Aorta (tissue), 5 donors: ENCODE results near the gene MAGEF1. TPM values are rescaled to one million over a fixed set of nuclear protein-coding genes. Genes with fewer than 3 reads are reported as not detected.

Source experiments
- ATAC-seq: fragments of 200-7000 bp; cut with Tn5 transposase; one replicate; pipeline ENCODE4 v1.9.1; 2022; ENCODE audit warnings: moderate library complexity; ENCODE audit not compliant: low FRiP score
- DNase-seq, 2 donors: peaks; one replicate each; pipeline ENCODE4 v3.0.0-alpha.2; 2020
- H3K27ac ChIP-seq, 2 donors: one replicate each; pipeline ENCODE4 v1.5.1; 2013; ENCODE audit warnings: low read length in 2 of 2, mild to moderate bottlenecking in 2 of 2, moderate library complexity in 2 of 2, control low read depth in 1 of 2, inconsistent platforms in 1 of 2, low read depth in 1 of 2
- H3K27me3 ChIP-seq, 2 donors: one replicate each; pipeline ENCODE4 v1.6.1; 2013; ENCODE audit warnings: control low read depth in 1 of 2, low read length in 1 of 2, mild to moderate bottlenecking in 1 of 2, moderate library complexity in 1 of 2; ENCODE audit not compliant: insufficient read depth in 2 of 2, control insufficient read depth in 1 of 2
- H3K36me3 ChIP-seq, 2 donors: one replicate each; pipeline ENCODE4 v1.6.1; 2013; ENCODE audit warnings: control low read depth in 1 of 2, low read length in 1 of 2, mild to moderate bottlenecking in 1 of 2; ENCODE audit not compliant: insufficient read depth in 2 of 2, control insufficient read depth in 1 of 2
- H3K4me1 ChIP-seq, 2 donors: one replicate each; pipeline ENCODE4 v1.6.1; 2013; ENCODE audit warnings: low read length in 2 of 2, control low read depth in 1 of 2, mild to moderate bottlenecking in 1 of 2, moderate library complexity in 1 of 2; ENCODE audit not compliant: insufficient read depth in 2 of 2, control insufficient read depth in 1 of 2
- H3K4me3 ChIP-seq, 2 donors: one replicate each; pipeline ENCODE4 v1.5.1; 2013; ENCODE audit warnings: low read length in 2 of 2, control low read depth in 1 of 2, mild to moderate bottlenecking in 1 of 2
- H3K9me3 ChIP-seq: one replicate; pipeline ENCODE4 v1.6.1; 2013; ENCODE audit warnings: mild to moderate bottlenecking, low read length; ENCODE audit not compliant: control insufficient read depth
- WGBS, 2 donors: extraction: QIAGEN DNeasy Blood & Tissue Kit; methylation state at CpG; one replicate each; pipeline ENCODE4 v1.1.7; 2013; 5-methylcytosine and 5-hydroxymethylcytosine counted together
- intact Hi-C, 2 donors: fragments of 100-400 bp; cut with DNase I; formaldehyde crosslinking; loops; one replicate each; pipeline versions ENCODE4 v1.14.2 to v1.15.0; 2022
- polyA plus RNA-seq, 2 donors: library from polyadenylated mRNA; stranded (reverse); fragments of 200-250 nt; gene quantifications; one replicate each; pipeline ENCODE4 v1.2.3, GENCODE V29; 2013
- total RNA-seq, 2 donors: library from RNA; stranded (reverse); fragmentation: NEBNext Ultra II Directional; extraction: Animal tissue kit (Norgen Biotek cat#: 25700); gene quantifications; one replicate each; pipeline ENCODE4 v1.2.1, GENCODE V29; 2021
- donor health status: healthy with polysubstance abuse.
- donor health status: Bipolar disorder and iron deficiency.
- donor health status: DM: no; HTN: no; CAD: no.
- donor health status: DM: no; HTN: no; CAD: no.
- donor health status: DM: yes; HTN: yes; CAD: no.

The MAGEF1 gene
- total and polyA plus RNA-seq, 4 donors = 17.9 to 34.2 (median 23.2) TPM

DNA sequence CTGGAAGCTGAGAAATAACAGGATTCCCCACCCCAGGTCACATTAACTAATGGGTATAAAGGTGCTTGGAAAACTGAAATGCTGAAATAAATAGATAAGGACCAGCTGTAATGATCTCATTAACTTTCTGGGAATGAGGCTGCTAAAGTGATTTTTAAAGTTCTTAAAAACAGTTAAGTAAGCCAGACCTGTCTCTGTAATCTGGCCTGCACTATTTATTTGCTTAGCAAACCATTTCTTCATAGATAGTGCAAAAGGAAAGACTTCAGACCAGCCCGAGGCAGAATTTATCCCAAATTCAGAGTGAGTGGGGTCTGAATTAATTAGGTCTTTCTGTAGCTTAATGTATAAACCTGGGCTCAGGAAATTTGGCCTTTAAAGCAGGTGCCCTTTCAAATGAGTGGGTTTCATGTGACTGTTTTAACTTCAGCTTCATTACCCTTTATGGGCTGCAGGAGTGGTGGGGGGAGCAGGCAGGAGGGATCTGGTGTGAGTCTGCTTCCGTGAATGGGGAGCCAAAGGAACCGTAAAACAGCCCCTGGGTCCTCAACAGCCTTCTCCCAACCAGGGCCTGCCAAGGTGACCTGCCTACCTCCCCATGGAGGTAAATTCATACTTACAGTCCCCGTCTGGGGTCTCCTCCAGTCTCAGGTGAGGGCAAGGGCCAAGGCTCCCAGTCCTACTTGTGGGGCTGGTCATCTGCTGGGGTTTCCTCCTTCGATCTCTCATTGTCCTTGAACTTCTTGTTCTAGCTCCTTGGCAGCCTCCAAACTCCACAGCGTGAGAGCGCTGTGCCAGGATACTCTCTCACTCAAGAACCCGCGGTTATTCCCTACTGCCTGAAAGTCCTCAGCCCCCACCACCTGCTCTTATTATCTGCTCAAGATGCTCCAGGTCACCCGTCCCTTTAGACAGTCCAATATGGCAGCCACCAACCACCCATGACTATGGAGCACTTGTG, 31.2 kb downstream of the MAGEF1 start:
- Histone ChIP-seq H3K4me1 (no peaks in the 10 kb centered on the region), H3K9me3 (no peaks in the 10 kb centered on the region), H3K27ac (no peak overlapping the region), H3K27me3 (no peaks in the 10 kb centered on the region), H3K36me3 (no peaks in the 10 kb centered on the region), H3K4me3 (no peak overlapping the region)
- ATAC-seq (no peak), DNase-seq (no peak)
- intact Hi-C loops = no loop called here
- WGBS, 2 donors = 79 to 85% methylated on average over 10 of the region's 10 CpGs

DNA sequence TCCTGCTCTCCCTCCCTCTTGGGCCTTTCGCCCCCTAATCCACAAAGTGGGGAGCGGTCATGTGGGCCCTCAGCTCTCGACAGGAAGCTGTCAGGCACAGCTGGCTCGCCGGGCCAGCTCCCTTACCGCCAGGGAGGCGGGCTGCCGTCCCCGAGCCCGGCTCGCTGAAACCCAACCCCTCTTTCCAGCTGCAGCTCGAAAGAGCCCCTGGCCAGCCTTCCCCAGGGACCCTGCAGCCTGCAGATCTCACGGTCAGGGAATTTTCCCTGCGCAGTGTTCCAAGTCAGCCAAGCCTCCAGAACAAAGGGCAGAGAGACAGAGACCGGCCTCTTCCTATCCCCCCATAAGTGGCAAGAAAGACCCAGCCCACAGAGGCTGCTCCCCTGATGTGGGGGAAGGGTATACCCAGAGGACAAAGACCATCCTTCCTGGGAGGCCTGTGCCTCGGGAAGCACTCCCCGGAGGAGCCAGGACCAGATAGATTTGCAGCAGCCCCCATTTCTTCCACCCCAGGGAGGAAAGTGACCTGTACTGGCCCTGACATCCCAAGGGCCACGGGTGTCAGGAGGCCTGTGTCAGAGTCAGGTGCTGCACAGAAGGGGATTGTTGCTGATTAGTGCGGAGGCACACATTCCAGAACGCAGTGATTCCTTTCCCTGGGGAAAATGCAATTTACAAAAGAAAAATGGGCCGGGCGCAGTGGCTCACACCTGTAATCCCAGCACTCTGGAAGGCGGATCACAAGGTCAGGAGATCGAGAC, 32.6 kb downstream of the MAGEF1 start:
- Histone ChIP-seq H3K27ac (no peak overlapping the region), H3K36me3 (no peaks in the 10 kb centered on the region), H3K9me3 (no peaks in the 10 kb centered on the region), H3K4me3 (no peak overlapping the region), H3K27me3 (no peaks in the 10 kb centered on the region), H3K4me1 (no peaks in the 10 kb centered on the region)
- WGBS, 2 donors = 24 to 27% methylated on average over 24 of the region's 24 CpGs
- ATAC-seq = peak; percentile 65
- DNase-seq = no peak
- intact Hi-C loops = no loop called here

DNA sequence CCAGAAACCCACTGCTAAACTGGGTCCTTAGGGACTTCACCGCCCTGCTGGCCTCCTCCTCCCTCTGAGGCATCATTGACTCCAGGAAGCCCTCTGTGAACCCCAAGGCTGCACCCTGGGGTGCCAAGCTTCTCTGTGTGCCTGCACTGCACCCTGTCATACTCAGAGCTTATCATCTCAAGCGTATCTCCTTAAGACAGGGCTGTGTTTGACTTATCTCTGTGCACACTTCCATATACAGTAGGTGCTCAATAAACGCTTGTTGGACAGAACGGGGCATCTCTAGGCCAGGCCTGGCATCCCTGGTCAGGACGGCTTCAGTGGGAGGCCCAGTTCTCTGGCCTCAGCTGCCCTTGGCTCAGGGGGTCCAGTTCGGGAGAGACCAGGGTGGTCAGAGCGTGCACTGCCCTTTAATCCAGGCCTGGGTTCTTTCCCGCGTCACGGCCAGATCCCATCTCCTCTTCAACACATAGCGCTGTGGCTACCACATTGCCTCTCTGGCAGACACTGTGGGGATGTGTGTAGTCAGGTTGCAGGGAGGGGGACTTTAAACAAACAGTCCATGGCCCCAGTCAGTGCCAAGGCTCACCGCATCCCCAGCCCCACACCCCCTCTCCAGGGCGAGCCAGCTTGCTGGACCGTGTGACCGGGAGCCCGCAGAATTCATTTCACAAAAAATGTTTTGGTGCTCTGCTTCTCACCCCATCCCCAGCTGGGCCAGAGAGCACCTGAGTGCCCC, 33.4 kb downstream of the MAGEF1 start:
- Histone ChIP-seq H3K27ac (no peak overlapping the region), H3K27me3 (no peaks in the 10 kb centered on the region), H3K4me3 (no peak overlapping the region), H3K4me1 (no peaks in the 10 kb centered on the region), H3K36me3 (no peaks in the 10 kb centered on the region), H3K9me3 (no peaks in the 10 kb centered on the region)
- intact Hi-C loops = no loop called here
- WGBS, 2 donors = 58 to 80% methylated on average over 11 to 16 of the region's 16 CpGs
- DNase-seq (no peak), ATAC-seq (peak; percentile 41)

DNA sequence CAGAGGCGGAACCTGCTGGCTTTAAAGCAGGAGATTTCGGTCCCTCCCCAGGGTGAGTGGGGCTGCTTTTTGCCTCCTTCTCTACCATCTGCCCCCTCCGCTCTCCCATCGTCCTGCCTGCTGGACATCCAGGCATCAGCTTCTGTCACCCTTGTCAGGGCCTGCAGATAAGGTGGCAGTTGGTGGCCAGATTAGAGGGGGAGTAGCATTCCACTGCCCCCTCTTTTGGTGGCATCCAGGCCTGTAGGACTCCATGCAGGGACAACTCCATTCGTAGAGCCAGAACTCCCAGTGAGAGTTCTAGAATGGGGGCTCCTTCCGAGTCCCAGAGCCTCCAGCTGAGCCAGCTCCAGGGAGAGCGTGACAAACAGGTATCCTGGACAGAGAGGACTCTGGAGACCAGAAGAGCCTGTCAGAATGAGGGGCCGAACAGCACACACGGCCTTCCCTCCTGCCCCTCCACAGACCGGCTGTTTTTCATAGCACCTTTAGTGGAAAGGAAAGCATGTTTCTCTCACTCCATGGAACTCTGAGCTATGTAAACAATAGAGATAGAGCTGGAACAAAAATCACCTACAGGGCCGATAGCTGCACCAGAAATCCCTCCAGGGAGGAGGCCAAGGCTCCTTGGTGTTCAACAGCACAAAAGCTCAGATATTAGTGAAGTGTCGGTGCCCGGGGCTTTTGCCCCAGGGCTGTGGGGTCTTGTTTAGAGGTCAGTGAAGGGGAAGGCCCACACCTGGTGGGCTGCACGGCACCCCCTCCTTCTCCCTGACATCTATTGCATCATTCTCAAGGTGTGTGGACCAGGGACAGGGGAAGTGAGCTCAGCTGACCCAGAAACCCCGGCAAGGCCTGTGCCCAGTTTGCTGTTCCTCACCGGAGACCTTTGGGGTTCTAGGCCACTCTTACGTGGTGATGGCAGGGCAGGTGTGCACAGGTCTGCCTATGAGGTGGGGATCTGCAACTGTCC, 34.2 kb downstream of the MAGEF1 start:
- Histone ChIP-seq H3K9me3 (no peaks in the 10 kb centered on the region), H3K36me3 (no peaks in the 10 kb centered on the region), H3K4me3 (no peak overlapping the region), H3K27me3 (no peaks in the 10 kb centered on the region), H3K4me1 (no peaks in the 10 kb centered on the region), H3K27ac (no peak overlapping the region)
- no peak for DNase-seq
- 86 to 88% methylated on average over 17 of the region's 17 CpGs for WGBS, 2 donors
- ATAC-seq = no peak
- intact Hi-C loops = no loop called here

DNA sequence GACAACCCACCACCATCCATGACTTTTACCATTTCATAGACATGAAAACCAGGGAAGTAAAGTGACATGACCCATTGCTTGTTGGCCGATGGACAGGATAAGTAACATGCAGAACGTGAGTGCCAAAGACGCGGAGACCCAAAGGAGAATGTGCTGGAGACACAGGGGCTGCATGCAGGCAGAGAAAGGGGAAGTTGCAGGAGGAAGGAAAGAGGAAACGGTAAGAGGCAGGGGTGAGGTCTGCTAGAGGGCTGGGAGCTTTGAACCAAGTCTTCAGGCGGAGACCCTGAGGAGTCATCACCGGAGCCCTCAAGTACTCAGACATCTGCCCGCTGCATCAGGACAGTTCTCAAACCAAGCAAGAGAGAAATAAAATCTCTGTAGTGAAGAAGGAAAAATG, 34.9 kb downstream of the MAGEF1 start:
- Histone ChIP-seq H3K27me3 (no peaks in the 10 kb centered on the region), H3K9me3 (no peaks in the 10 kb centered on the region), H3K27ac (no peak overlapping the region), H3K4me3 (no peak overlapping the region), H3K4me1 (no peaks in the 10 kb centered on the region), H3K36me3 (no peaks in the 10 kb centered on the region)
- intact Hi-C loops = no loop called here
- no peak for ATAC-seq
- WGBS, 2 donors = 85 to 96% methylated on average over 8 of the region's 8 CpGs
- DNase-seq = peak in 1 of 2 donors; percentile 59

DNA sequence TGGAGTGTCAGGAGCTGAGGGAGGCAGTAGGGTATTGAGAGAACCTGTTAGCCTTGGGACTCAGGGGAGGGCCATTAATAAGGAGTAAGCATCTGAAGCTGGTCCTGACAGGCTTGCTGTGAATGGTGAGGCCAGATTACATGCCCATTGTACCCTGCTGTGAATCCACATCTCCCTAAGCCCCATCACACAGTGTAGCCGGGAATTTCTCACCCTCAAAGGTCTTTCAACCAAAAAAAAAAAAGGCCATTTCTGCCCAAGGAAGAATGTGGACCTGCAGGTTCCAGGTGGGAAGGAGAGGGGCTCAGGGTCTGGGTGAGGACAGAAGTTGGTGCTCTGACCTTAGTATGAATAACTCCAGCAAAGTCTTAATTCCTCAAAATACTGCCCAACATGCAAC, 37.2 kb downstream of the MAGEF1 start:
- intact Hi-C loops = no loop called here
- Histone ChIP-seq H3K4me1 (no peaks in the 10 kb centered on the region), H3K27me3 (no peaks in the 10 kb centered on the region), H3K4me3 (no peak overlapping the region), H3K27ac (no peak overlapping the region), H3K9me3 (no peaks in the 10 kb centered on the region), H3K36me3 (no peaks in the 10 kb centered on the region)
- WGBS, 2 donors = 89 to 100% methylated on average over 1 of the region's 1 CpG
- DNase-seq (no peak), ATAC-seq (no peak)

DNA sequence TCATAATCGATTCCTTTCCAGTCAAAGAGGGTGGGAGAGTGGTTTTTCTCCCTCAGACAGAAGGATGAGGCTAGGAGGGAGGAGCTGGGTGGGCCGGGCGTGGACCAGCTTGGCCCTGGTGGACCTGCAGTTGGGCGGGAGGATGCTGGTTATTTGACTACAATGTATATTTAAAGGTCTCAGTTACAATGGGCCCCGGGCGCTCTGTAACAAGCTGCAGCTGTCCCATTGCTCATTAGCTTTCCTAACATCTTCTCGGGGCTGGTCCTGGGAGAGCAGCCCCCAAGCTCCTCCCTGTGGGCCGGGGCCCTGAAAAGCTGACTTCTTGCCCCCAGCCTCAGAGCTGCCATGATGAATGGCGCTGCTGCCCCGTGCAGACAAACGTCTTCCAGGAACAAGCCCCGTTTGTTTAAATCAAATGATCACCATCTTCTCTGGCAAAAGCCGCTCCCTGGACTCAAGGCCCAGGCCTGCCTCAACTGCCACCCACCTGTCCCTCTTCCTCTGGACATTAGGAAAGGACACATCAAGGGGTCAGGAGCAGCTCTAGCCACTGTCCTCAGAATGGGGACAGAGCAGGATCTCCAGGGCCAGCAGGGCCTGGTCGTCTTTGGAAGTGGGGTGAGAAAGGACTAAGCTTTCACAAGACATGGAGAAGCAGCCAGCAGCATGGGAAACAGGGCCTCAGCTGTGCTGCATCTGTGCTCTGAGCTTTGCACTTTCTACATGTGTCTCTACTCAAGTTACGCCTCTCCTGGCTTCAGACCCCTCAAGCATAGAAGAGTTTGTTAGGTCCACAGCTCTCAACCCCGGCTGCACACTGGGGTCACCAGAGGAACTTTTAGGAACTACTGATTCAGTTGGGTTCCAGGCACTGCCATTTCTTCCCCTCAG, 38.6 kb downstream of the MAGEF1 start:
- H3K27me3 ChIP-seq = no peaks in the 10 kb centered on the region
- ATAC-seq = no peak
- no peaks in the 10 kb centered on the region for H3K4me1 ChIP-seq
- DNase-seq = no peak
- intact Hi-C loops = no loop called here
- 91% methylated on average over 16 of the region's 16 CpGs for WGBS, 2 donors
- no peak overlapping the region for H3K27ac ChIP-seq
- no peaks in the 10 kb centered on the region for H3K9me3 ChIP-seq
- no peak overlapping the region for H3K4me3 ChIP-seq
- no peaks in the 10 kb centered on the region for H3K36me3 ChIP-seq
